Common myeloid progenitor, CD34-positive (primary cell): ENCODE measurements around the gene ACVRL1.

Experiments used
- CTCF ChIA-PET: fragments of 350-600 bp; sonication (Branson Sonifier 250); formaldehyde crosslinking; loops from one replicate; lab custom pipeline; 2021; ENCODE audit warnings: antibody characterized with exemption; lab: Charles Lee
- POLR2A ChIA-PET: fragments of 350-600 bp; sonication (Branson Sonifier 250); formaldehyde crosslinking; loops from one replicate; lab custom pipeline; 2021; ENCODE audit warnings: antibody characterized with exemption; lab: Charles Lee
- DNase-seq, 3 donors: peaks; one replicate each; pipeline versions ENCODE4 v3.0.0 to v3.0.0-alpha.2; 2013
- H3K27ac ChIP-seq, 2 experiments: 1 replicate in 1 of 2; 2 replicates in 1 of 2; pipeline ENCODE4 v1.7.0; 2013; ENCODE audit warnings: inconsistent platforms in 2 of 2, low read length in 2 of 2, mild to moderate bottlenecking in 2 of 2, low read depth in 1 of 2, moderate library complexity in 1 of 2; ENCODE audit not compliant: severe bottlenecking in 2 of 2, insufficient read depth in 1 of 2, poor library complexity in 1 of 2
- H3K27me3 ChIP-seq, 5 experiments: replicated peaks in 2 of 5; 1 replicate in 3 of 5; 2 replicates in 2 of 5; pipeline versions ENCODE4 v1.6.1 to v1.7.0; 2013; ENCODE audit warnings: low read length in 4 of 5, mild to moderate bottlenecking in 2 of 5, moderate library complexity in 2 of 5, inconsistent platforms in 1 of 5; ENCODE audit not compliant: insufficient read depth in 5 of 5, control insufficient read depth in 4 of 5
- H3K36me3 ChIP-seq, 4 experiments: 1 replicate in 2 of 4; 2 replicates in 2 of 4; pipeline versions ENCODE4 v1.6.1 to v1.7.0; 2013; ENCODE audit warnings: low read length in 3 of 4, control low read depth in 1 of 4, mild to moderate bottlenecking in 1 of 4; ENCODE audit not compliant: control insufficient read depth in 4 of 4, insufficient read depth in 4 of 4
- H3K4me1 ChIP-seq, 4 experiments: 1 replicate in 3 of 4; 2 replicates in 1 of 4; pipeline versions ENCODE4 v1.6.1 to v1.7.1; 2013; ENCODE audit warnings: low read length in 3 of 4, mild to moderate bottlenecking in 3 of 4, control low read depth in 1 of 4, inconsistent platforms in 1 of 4, moderate library complexity in 1 of 4; ENCODE audit not compliant: control insufficient read depth in 4 of 4, insufficient read depth in 4 of 4; ENCODE audit errors: control extremely low read depth in 1 of 4
- H3K4me3 ChIP-seq, 7 experiments: 1 replicate in 4 of 7; 2 replicates in 3 of 7; pipeline versions ENCODE4 v1.5.1 to v1.7.0; 2013; ENCODE audit warnings: mild to moderate bottlenecking in 7 of 7, low read length in 6 of 7, moderate library complexity in 6 of 7, inconsistent platforms in 2 of 7, low read depth in 2 of 7, control low read depth in 1 of 7; ENCODE audit not compliant: insufficient read depth in 4 of 7, control insufficient read depth in 1 of 7; ENCODE audit errors: extremely low read depth in 1 of 7
- H3K9me3 ChIP-seq, 5 experiments: 1 replicate in 4 of 5; 2 replicates in 1 of 5; pipeline versions ENCODE4 v1.6.1 to v1.7.1; 2013; ENCODE audit warnings: low read length in 4 of 5, mild to moderate bottlenecking in 2 of 5, inconsistent platforms in 1 of 5, low read depth in 1 of 5, moderate library complexity in 1 of 5; ENCODE audit not compliant: control insufficient read depth in 4 of 5, insufficient read depth in 2 of 5; ENCODE audit errors: control extremely low read depth in 1 of 5
- WGBS: methylation state at CpG from one replicate; pipeline ENCODE4 v1.1.5; 2013; ENCODE audit not compliant: insufficient coverage; 5-methylcytosine and 5-hydroxymethylcytosine counted together

The ACVRL1 gene

GRCh38 chr12:51938726-51939125 is 31.4 kb downstream of the ACVRL1 start:
- no peak for DNase-seq
- H3K9me3 ChIP-seq = peaks cover 0 to 4% (median 0%) of the 10 kb centered on the region in 5 experiments
- no peaks in the 10 kb centered on the region for H3K36me3 ChIP-seq
- ChIA-PET CTCF (interaction anchor here (1.1 to 1.6 kb wide), 3 partner anchors 11 to 39 kb away, joined by 3 to 5 read pairs (median 4); no protein-coding TSS in a partner anchor), POLR2A (no interaction called here)
- H3K4me1 ChIP-seq = peaks cover 0 to 6% (median 2%) of the 10 kb centered on the region in 4 experiments
- WGBS = 93% methylated on average over 2 of the region's 6 CpGs
- H3K27me3 ChIP-seq = no peaks in the 10 kb centered on the region
- H3K4me3 ChIP-seq = no peak overlapping the region
- H3K27ac ChIP-seq = no peak overlapping the region

DNA sequence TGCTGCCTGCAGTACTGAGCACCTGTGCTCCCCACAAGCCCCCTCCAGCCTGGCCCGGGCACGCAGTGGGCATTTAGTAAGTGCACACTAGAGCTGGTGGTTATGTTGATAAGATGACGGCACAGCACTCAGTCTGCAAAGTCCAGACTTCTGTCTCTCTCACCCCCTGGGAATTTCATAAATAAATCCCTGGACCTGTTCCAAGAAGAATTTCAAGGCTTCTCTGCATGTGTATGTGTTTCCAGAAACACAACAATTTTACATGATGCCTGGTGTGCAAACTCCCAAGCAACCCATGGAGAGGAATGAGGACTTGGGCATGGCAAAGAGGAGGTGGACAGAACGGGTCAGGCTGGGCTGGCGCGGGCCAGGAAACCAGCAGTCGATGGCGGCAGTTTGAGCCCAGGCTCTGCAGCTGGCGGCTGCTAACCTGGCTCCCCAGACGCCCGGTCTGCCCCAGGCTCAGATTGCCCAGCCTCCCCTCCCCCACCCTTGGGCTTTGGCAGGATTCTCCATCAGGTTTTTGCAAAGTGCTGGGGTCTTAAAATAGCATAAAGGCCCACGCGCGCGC is 33.8 kb downstream of the ACVRL1 start:
- CTCF ChIA-PET = interaction anchor here (0.9 to 1.0 kb wide), 3 partner anchors 21 to 53 kb away, joined by 3 to 5 read pairs (median 4); partner anchors contain the start of gene ANKRD33
- Histone ChIP-seq H3K9me3 (peaks cover 3 to 17% (median 8%) of the 10 kb centered on the region in 5 experiments), H3K36me3 (no peaks in the 10 kb centered on the region), H3K27ac (no peak overlapping the region), H3K4me3 (no peak overlapping the region), H3K4me1 (peaks cover 0 to 6% (median 2%) of the 10 kb centered on the region in 4 experiments), H3K27me3 (no peaks in the 10 kb centered on the region)
- WGBS = 91% methylated on average over 9 of the region's 15 CpGs
- POLR2A ChIA-PET = no interaction called here
- no peak for DNase-seq

DNA sequence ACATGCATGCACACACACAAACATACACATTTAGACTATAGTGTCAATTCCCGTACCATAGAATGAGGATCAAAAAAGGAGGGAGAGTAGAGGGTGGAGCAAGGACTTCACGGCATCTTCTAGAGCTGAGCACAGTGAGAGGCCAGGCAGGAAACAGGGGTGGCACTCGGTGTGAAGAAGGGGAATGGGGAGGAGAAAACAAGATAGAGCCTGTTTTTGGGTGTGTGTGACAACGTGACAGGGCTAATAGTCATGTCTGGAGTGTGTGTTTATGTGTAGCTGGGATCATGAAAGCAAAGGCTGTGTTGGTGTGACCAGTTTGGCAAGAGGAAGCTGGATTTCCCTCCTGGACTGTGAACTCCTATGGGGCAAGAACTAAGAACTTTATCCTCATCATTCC is 34.3 kb downstream of the ACVRL1 start:
- H3K36me3 ChIP-seq = no peaks in the 10 kb centered on the region
- WGBS = 32% methylated on average over 3 of the region's 4 CpGs
- H3K27me3 ChIP-seq = no peaks in the 10 kb centered on the region
- peaks cover 0 to 6% (median 2%) of the 10 kb centered on the region in 4 experiments for H3K4me1 ChIP-seq
- CTCF ChIA-PET = interaction anchor here (0.9 to 1.0 kb wide), 3 partner anchors 20 to 53 kb away, joined by 3 to 5 read pairs (median 4); partner anchors contain the start of gene ANKRD33
- peaks cover 3 to 17% (median 8%) of the 10 kb centered on the region in 5 experiments for H3K9me3 ChIP-seq
- POLR2A ChIA-PET = no interaction called here
- H3K27ac ChIP-seq = no peak overlapping the region
- DNase-seq = no peak
- no peak overlapping the region for H3K4me3 ChIP-seq

GRCh38 chr12:51942056-51942455 is 34.8 kb downstream of the ACVRL1 start:
- Histone ChIP-seq H3K27me3 (no peaks in the 10 kb centered on the region), H3K9me3 (peaks cover 3 to 17% (median 8%) of the 10 kb centered on the region in 5 experiments), H3K27ac (no peak overlapping the region), H3K36me3 (no peaks in the 10 kb centered on the region), H3K4me1 (peaks cover 0 to 6% (median 2%) of the 10 kb centered on the region in 4 experiments), H3K4me3 (no peak overlapping the region)
- 93% methylated on average over 6 of the region's 7 CpGs for WGBS
- ChIA-PET CTCF (interaction anchor here (0.9 to 1.0 kb wide), 3 partner anchors 20 to 54 kb away, joined by 3 to 5 read pairs (median 4); partner anchors contain the start of gene ANKRD33), POLR2A (interaction anchor here (0.5 kb wide), 1 partner anchor 75 kb away, joined by 3 read pairs; no protein-coding TSS in a partner anchor)
- DNase-seq = no peak

DNA sequence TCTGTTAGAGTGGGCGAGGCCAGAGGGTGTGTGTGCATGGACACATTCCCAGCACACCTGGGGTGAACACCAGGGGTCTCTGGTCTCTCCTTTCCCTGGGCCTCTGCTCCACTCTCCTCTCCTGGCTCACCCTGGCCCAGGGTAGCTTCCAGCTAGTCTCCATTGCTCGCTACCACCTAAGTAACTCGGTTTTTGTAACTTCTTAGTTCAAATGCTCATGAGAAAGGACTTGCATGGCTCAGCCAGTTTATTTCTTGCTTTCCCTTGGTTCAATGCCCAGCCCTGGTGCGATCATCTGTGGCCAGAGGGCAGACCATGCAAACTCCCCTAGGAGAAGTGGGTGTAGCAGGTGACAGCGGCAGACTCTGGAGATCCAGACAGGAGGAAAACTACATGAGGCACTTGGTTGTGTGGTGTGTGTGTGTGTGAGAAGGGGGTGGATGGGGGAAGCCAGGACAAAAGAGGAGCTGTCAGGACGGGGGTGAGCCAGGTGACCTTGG is 35.2 kb downstream of the ACVRL1 start:
- H3K4me1 ChIP-seq = peaks cover 0 to 6% (median 2%) of the 10 kb centered on the region in 4 experiments
- WGBS = 88% methylated on average over 5 of the region's 6 CpGs
- no peak for DNase-seq
- H3K4me3 ChIP-seq = no peak overlapping the region
- ChIA-PET POLR2A (interaction anchor here (0.5 kb wide), 1 partner anchor 76 kb away, joined by 3 read pairs; no protein-coding TSS in a partner anchor), CTCF (no interaction called here)
- no peak overlapping the region for H3K27ac ChIP-seq
- H3K36me3 ChIP-seq = no peaks in the 10 kb centered on the region
- H3K9me3 ChIP-seq = peaks cover 3 to 17% (median 8%) of the 10 kb centered on the region in 5 experiments
- H3K27me3 ChIP-seq = no peaks in the 10 kb centered on the region

DNA sequence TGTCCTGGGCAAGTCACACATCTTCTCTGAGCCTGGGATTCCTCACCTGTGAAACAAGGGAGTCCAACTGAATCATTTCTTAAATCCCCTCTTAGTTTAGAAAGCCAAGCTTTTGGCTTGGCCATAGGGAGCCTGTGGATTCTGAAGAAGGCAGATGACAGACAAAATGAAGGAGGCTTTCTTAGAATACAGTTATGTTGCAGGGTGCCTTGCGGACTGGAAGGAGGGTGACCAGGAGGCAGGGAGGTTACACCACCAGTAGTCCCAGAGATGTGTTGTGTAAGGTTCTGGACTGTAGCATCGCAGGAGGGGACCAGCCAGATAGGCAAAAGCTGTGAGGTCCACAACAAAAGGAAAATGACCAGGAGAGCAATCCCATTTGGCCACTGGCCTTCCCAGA is 36.0 kb downstream of the ACVRL1 start:
- H3K4me3 ChIP-seq = no peak overlapping the region
- no peak overlapping the region for H3K27ac ChIP-seq
- 100% methylated on average over 2 of the region's 2 CpGs for WGBS
- peaks cover 3 to 17% (median 8%) of the 10 kb centered on the region in 5 experiments for H3K9me3 ChIP-seq
- no peaks in the 10 kb centered on the region for H3K36me3 ChIP-seq
- no peak for DNase-seq
- H3K27me3 ChIP-seq = no peaks in the 10 kb centered on the region
- peaks cover 0 to 6% (median 2%) of the 10 kb centered on the region in 4 experiments for H3K4me1 ChIP-seq
- ChIA-PET CTCF (interaction anchor here (1.2 kb wide), 1 partner anchor 50 kb away, joined by 3 read pairs; no protein-coding TSS in a partner anchor), POLR2A (no interaction called here)
